ENCODE measurements around the gene EXTL2. TPM values are rescaled to one million over a fixed set of nuclear protein-coding genes. Genes with fewer than 3 reads are reported as not detected.

Gene EXTL2
- total and polyA plus RNA-seq, 2 donors (not counting 3 experiments of a cell fraction or from before 2014, with no cell fraction given): 19.4 to 30.7 TPM

- H3K4me1 ChIP-seq (ENCODE audit: control insufficient read depth, extremely low read depth, insufficient read depth, low read length): peaks cover 13% of the 10 kb centered on the region
- TF ChIP-seq CTCF (IDR thresholded peaks at IDR 0.05; ENCODE audit: extremely low read depth in 1 of 2, insufficient read depth in 1 of 2, low read depth in 1 of 2, low read length in 2 of 2): peak; percentile 19 to 30
- peak; percentile 53 for TF ChIP-seq JUN (IDR thresholded peaks at IDR 0.05; ENCODE audit: borderline replicate concordance, insufficient read depth, insufficient read length, low read depth)
- no peak for TF ChIP-seq POLR2A (IDR thresholded peaks at IDR 0.05; ENCODE audit: low read depth, low read length)
- no TSS peak for BruUV-seq (replicated peaks)
- H3K4me2 ChIP-seq (ENCODE audit: insufficient read depth, low read length): peak overlapping the region; percentile 93
- no peaks in the 10 kb centered on the region for H3K9me3 ChIP-seq (replicated peaks; ENCODE audit: control insufficient read depth, insufficient read depth, low read length)
- POLR2A ChIA-PET: interaction anchor here (0.6 to 1.0 kb wide), 3 partner anchors 114 to 405 kb away, joined by 3 to 4 read pairs (median 4); no protein-coding TSS in a partner anchor
- H3K9me1 ChIP-seq (replicated peaks; ENCODE audit: control insufficient read depth, extremely low read depth, insufficient read depth, low read length): no peaks in the 10 kb centered on the region
- H4K20me1 ChIP-seq (replicated peaks; ENCODE audit: control insufficient read depth, extremely low read depth, insufficient read depth, low read length): no peaks in the 10 kb centered on the region
- H3K79me2 ChIP-seq (ENCODE audit: control insufficient read depth, insufficient read depth, low read length): no peaks in the 10 kb centered on the region
- dilution Hi-C loops (cut with MboI; ENCODE audit: extremely low pct_ligation_motif_present, low sequenced_read_pairs) (loop anchor here (25.0 kb wide), 1 partner anchor 256 kb away; no protein-coding TSS in a partner anchor), intact Hi-C loops (cut with micrococcal nuclease) (loop anchor here (1.0 to 10.0 kb wide), 8 partner anchors 164 to 1060 kb away; partner anchors contain the start of genes CDC14A and GPR88)
- peak overlapping the region in 2 of 3 experiments; percentile 30 to 51 for H3K4me3 ChIP-seq (replicated peaks in 1 of 3; ENCODE audit: insufficient read depth in 1 of 3, low read depth in 1 of 3, low read length in 3 of 3)
- H2AFZ ChIP-seq (ENCODE audit: low read depth, low read length): peak overlapping the region; percentile 48
- CTCF ChIA-PET: interaction anchor here (0.6 to 9.8 kb wide), 67 partner anchors 8 to 1071 kb away, joined by 3 to 261 read pairs (median 4); partner anchors contain the start of genes CDC14A, DBT, EXTL2 and GPR88
- H3K36me3 ChIP-seq (ENCODE audit: control insufficient read depth in 2 of 2, extremely low read depth in 1 of 2, insufficient read depth in 2 of 2, low read length in 2 of 2): no peaks in the 10 kb centered on the region
- FAIRE-seq (peak; percentile 78), DNase-seq (ENCODE audit: low read depth, low spot score) (peak; percentile 79)
- peak overlapping the region; percentile 55 for H3K27ac ChIP-seq (ENCODE audit: insufficient read depth, low read depth, low read length)
- peak overlapping the region; percentile 79 for H3K9ac ChIP-seq (replicated peaks; ENCODE audit: extremely low read depth, insufficient read depth, low read length)
- H3K27me3 ChIP-seq (ENCODE audit: control insufficient read depth in 2 of 2, insufficient read depth in 2 of 2, low read length in 2 of 2): no peaks in the 10 kb centered on the region
These were observed 26.2 kb downstream of the EXTL2 start for GRCh38 chr1:100868364-100868995.

- no peaks in the 10 kb centered on the region for H4K20me1 ChIP-seq (replicated peaks; ENCODE audit: control insufficient read depth, extremely low read depth, insufficient read depth, low read length)
- H2AFZ ChIP-seq (ENCODE audit: low read depth, low read length): no peak overlapping the region
- H3K9ac ChIP-seq (replicated peaks; ENCODE audit: extremely low read depth, insufficient read depth, low read length): no peak overlapping the region
- ChIA-PET CTCF (interaction anchor here (4.3 to 9.8 kb wide), 3 partner anchors 260 to 409 kb away, joined by 56 to 261 read pairs (median 252); no protein-coding TSS in a partner anchor), POLR2A (no interaction called here)
- H3K9me3 ChIP-seq (replicated peaks; ENCODE audit: control insufficient read depth, insufficient read depth, low read length): no peaks in the 10 kb centered on the region
- TF ChIP-seq POLR2AphosphoS5 (IDR thresholded peaks at IDR 0.05; ENCODE audit: insufficient read depth, low read depth, low read length): no peak
- TF ChIP-seq GATA2 (IDR thresholded peaks at IDR 0.05; ENCODE audit: insufficient read depth, insufficient read length, low read depth, low read length): no peak
- no peak for TF ChIP-seq MAX (IDR thresholded peaks at IDR 0.05; ENCODE audit: insufficient read depth, insufficient read length)
- no peak for TF ChIP-seq FOS (IDR thresholded peaks at IDR 0.05; ENCODE audit: borderline replicate concordance, insufficient read depth, low read length)
- no peak for TF ChIP-seq MYC (IDR thresholded peaks at IDR 0.05; ENCODE audit: low read depth, low read length)
- no peak for TF ChIP-seq POLR2A (IDR thresholded peaks at IDR 0.05; ENCODE audit: low read depth, low read length)
- TF ChIP-seq EZH2 (IDR thresholded peaks at IDR 0.05; ENCODE audit: borderline replicate concordance, low read depth, low read length, severe bottlenecking): no peak
- no peak for TF ChIP-seq JUN (IDR thresholded peaks at IDR 0.05; ENCODE audit: borderline replicate concordance, insufficient read depth, insufficient read length, low read depth)
- no peak for TF ChIP-seq CTCF (IDR thresholded peaks at IDR 0.05; ENCODE audit: extremely low read depth in 1 of 2, insufficient read depth in 1 of 2, low read depth in 1 of 2, low read length in 2 of 2)
- intact Hi-C loops (cut with micrococcal nuclease) (loop anchor here (1.0 to 10.0 kb wide), 8 partner anchors 31 to 830 kb away; partner anchors contain the start of genes CDC14A and GPR88), dilution Hi-C loops (cut with MboI; ENCODE audit: extremely low pct_ligation_motif_present, low sequenced_read_pairs) (loop anchor here (25.0 kb wide), 1 partner anchor 255 kb away; no protein-coding TSS in a partner anchor)
- H3K4me1 ChIP-seq (ENCODE audit: control insufficient read depth, extremely low read depth, insufficient read depth, low read length): peaks cover 17% of the 10 kb centered on the region
- no peaks in the 10 kb centered on the region for H3K9me1 ChIP-seq (replicated peaks; ENCODE audit: control insufficient read depth, extremely low read depth, insufficient read depth, low read length)
- no peaks in the 10 kb centered on the region for H3K36me3 ChIP-seq (ENCODE audit: control insufficient read depth in 2 of 2, extremely low read depth in 1 of 2, insufficient read depth in 2 of 2, low read length in 2 of 2)
- BruUV-seq (replicated peaks): no TSS peak
- no peak for DNase-seq (ENCODE audit: low read depth, low spot score)
- no peaks in the 10 kb centered on the region for H3K27me3 ChIP-seq (ENCODE audit: control insufficient read depth in 2 of 2, insufficient read depth in 2 of 2, low read length in 2 of 2)
- FAIRE-seq: no peak
- H3K79me2 ChIP-seq (ENCODE audit: control insufficient read depth, insufficient read depth, low read length): no peaks in the 10 kb centered on the region
- no peak overlapping the region for H3K4me3 ChIP-seq (replicated peaks in 1 of 3; ENCODE audit: insufficient read depth in 1 of 3, low read depth in 1 of 3, low read length in 3 of 3)
- H3K27ac ChIP-seq (ENCODE audit: insufficient read depth, low read depth, low read length): no peak overlapping the region
- no peak overlapping the region for H3K4me2 ChIP-seq (ENCODE audit: insufficient read depth, low read length)
These were observed 27.8 kb downstream of the EXTL2 start for GRCh38 chr1:100866901-100867206.

All from endothelial cell of umbilical vein (primary cell).